Subcutaneous abdominal adipose tissue (tissue), 5 donors: ENCODE measurements around the gene EPS8L2.
A peak's percentile ranks its signal among the peaks of the same experiment; 100 is the strongest.

ENCODE experiments used
- H3K27ac ChIP-seq: one replicate; pipeline ENCODE4 v1.7.0; 2013; ENCODE audit warnings: low read depth, mild to moderate bottlenecking, inconsistent platforms, low read length, moderate library complexity
- H3K27me3 ChIP-seq, 5 donors: one replicate each; pipeline ENCODE4 v1.7.0; 2013; ENCODE audit warnings: low read length in 5 of 5, inconsistent platforms in 1 of 5; ENCODE audit not compliant: control insufficient read depth in 5 of 5, insufficient read depth in 4 of 5
- H3K36me3 ChIP-seq, 5 donors: one replicate each; pipeline ENCODE4 v1.7.0; 2013; ENCODE audit warnings: low read length in 5 of 5; ENCODE audit not compliant: control insufficient read depth in 5 of 5, insufficient read depth in 5 of 5
- H3K4me1 ChIP-seq, 5 donors: one replicate each; pipeline ENCODE4 v1.7.0; 2013; ENCODE audit warnings: low read length in 5 of 5, mild to moderate bottlenecking in 3 of 5, moderate library complexity in 1 of 5; ENCODE audit not compliant: control insufficient read depth in 5 of 5, insufficient read depth in 5 of 5
- H3K4me3 ChIP-seq, 5 donors: one replicate each; pipeline ENCODE4 v1.7.0; 2013; ENCODE audit warnings: low read length in 5 of 5, low read depth in 1 of 5
- H3K9ac ChIP-seq, 5 donors: one replicate each; pipeline ENCODE4 v1.7.0; 2013; ENCODE audit warnings: low read length in 5 of 5, mild to moderate bottlenecking in 4 of 5, moderate library complexity in 3 of 5
- H3K9me3 ChIP-seq, 5 donors: one replicate each; pipeline ENCODE4 v1.7.0; 2013; ENCODE audit warnings: low read length in 5 of 5; ENCODE audit not compliant: control insufficient read depth in 5 of 5
- donor health status: healthy.
- donor health status: healthy.
- donor health status: healthy.
- donor health status: healthy.
- donor health status: healthy.

Gene EPS8L2

GRCh38 chr11:694563-695287 is 11.3 kb upstream of the EPS8L2 start, which contains the start of gene DEAF1:
Gene DEAF1 (minus strand): TSS chr11:695222. CDS start chr11:695047, 175 bp downstream.
- Histone ChIP-seq H3K36me3 (peaks cover 0 to 13% (median 6%) of the 10 kb centered on the region in 5 donors), H3K27me3 (no peaks in the 10 kb centered on the region), H3K4me1 (peaks cover 0 to 45% (median 35%) of the 10 kb centered on the region in 5 donors), H3K9ac (peak within 1 kb of the TSS; percentile 63 to 99 (median 92)), H3K4me3 (peak within 1 kb of the TSS; percentile 78 to 88 (median 83)), H3K27ac (peak within 1 kb of the TSS; percentile 95), H3K9me3 (no peaks in the 10 kb centered on the region)

GRCh38 chr11:695288-695537 is 10.8 kb upstream of the EPS8L2 start:
- Histone ChIP-seq H3K27ac (peak overlapping the region; percentile 95), H3K4me3 (peak overlapping the region in 4 of 5 donors; percentile 78 to 88 (median 81)), H3K36me3 (peaks cover 0 to 14% (median 7%) of the 10 kb centered on the region in 5 donors), H3K4me1 (peaks cover 0 to 45% (median 35%) of the 10 kb centered on the region in 5 donors), H3K27me3 (no peaks in the 10 kb centered on the region), H3K9me3 (no peaks in the 10 kb centered on the region), H3K9ac (peak overlapping the region; percentile 19 to 99 (median 92))

DNA sequence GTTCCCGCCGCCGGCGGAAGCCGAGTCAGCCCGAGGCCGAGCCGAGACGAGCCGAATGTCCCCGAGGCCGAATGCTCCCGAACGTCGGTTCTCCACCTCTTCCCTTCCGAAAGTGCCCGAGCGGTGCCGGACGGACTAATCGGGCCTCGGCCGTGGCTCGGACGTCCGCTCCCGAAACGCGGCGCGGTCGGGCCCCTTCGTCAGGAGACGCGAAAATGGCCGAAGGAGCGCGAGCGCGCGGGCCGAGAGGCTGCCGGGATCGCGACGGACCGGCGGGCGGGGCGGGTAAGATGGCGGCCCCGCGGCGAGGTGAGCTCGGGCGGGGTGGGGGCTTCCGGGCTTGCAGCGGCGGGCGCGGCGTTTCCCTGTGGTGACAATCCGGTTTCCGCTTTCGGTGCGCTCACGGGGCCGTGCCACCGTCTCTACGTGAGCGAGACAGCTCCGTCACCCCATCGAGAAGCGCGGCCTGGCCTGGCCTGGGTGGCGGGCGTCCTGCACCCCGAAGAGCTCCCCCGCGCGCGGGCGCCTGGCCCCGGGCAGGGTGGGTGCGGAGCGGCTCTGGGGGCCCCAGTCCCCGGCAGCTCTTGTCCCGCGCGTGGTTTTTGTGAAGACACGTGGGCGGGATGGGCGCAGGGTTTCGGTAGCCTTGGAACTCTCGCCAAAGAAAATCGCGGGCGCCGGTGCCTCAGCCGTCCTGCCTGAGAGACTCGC is 10.3 kb upstream of the EPS8L2 start, which contains the start of gene TMEM80:
Gene TMEM80, plus strand, starts transcription at position 279 of the 711 bp plus-strand sequence. Its CDS starts 12 bp downstream, at position 291.
- Histone ChIP-seq H3K4me3 (peak within 1 kb of the TSS; percentile 78 to 88 (median 83)), H3K9ac (peak within 1 kb of the TSS; percentile 63 to 99 (median 92)), H3K4me1 (peaks cover 0 to 45% (median 35%) of the 10 kb centered on the region in 5 donors), H3K27ac (peak within 1 kb of the TSS; percentile 95), H3K36me3 (peaks cover 0 to 18% (median 10%) of the 10 kb centered on the region in 5 donors), H3K27me3 (no peaks in the 10 kb centered on the region), H3K9me3 (no peaks in the 10 kb centered on the region)

DNA sequence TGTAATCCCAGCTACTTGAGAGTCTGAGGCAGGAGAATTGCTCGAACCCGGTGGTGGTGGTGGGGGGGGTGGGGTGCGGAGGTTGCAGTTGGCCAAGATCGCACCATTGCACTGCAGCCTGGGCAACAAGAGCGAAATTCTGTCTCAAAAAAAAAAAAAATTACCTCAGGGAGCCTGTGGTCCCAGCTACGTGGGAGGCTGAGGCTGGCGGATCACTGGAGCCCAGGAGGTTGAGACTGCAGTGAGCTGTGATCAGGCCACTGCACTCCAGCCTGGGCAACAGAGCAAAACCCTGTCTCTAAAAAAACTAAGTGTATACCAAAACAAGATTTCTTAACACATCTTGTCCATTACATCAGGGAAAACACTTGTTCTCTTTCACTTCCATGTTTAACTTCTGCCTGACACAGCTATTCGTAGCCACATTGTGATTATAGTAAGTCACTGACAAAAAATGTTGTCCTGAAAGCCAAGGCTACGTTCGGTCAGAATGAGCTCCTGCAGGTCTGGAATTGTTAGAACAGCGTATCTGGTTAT is 9.0 kb upstream of the EPS8L2 start:
- Histone ChIP-seq H3K9ac (peak overlapping the region in 3 of 5 donors; percentile 4 to 56 (median 39)), H3K27me3 (no peaks in the 10 kb centered on the region), H3K9me3 (no peaks in the 10 kb centered on the region), H3K27ac (peak overlapping the region; percentile 95), H3K4me1 (peaks cover 0 to 45% (median 35%) of the 10 kb centered on the region in 5 donors), H3K4me3 (peak overlapping the region in 2 of 5 donors; percentile 83 to 88), H3K36me3 (peaks cover 0 to 24% (median 13%) of the 10 kb centered on the region in 5 donors)

DNA sequence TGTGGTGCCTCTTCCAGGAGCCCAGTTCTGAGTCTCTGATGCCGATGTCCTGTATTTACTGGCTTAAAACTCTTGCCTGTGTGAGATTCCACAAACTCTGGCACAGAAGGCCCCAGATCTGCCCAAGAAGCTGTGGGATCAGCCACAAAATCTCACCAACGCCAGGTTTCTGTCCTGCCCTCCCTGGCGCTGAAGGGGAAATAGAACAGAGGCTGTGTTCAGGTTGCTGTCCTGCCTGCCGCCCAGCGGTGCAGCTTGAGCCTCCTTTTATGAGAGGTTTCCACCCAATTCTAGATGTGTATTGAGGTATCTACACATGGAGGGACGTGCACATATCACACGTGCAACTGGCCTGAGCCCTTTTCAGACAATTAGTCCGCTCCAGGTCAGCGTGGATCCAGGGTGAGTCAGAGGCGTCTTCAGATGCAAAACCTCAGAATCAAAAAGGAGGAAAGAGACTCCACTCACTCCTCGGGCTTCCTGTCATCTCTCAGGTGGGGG is 8.2 kb upstream of the EPS8L2 start:
- peaks cover 0 to 52% (median 42%) of the 10 kb centered on the region in 5 donors for H3K4me1 ChIP-seq
- no peaks in the 10 kb centered on the region for H3K9me3 ChIP-seq
- no peaks in the 10 kb centered on the region for H3K27me3 ChIP-seq
- H3K27ac ChIP-seq: peak overlapping the region; percentile 95
- peak overlapping the region in 1 of 5 donors; percentile 16 for H3K4me3 ChIP-seq
- H3K9ac ChIP-seq: peak overlapping the region; percentile 4 to 56 (median 24)
- H3K36me3 ChIP-seq: peaks cover 0 to 27% (median 16%) of the 10 kb centered on the region in 5 donors

DNA sequence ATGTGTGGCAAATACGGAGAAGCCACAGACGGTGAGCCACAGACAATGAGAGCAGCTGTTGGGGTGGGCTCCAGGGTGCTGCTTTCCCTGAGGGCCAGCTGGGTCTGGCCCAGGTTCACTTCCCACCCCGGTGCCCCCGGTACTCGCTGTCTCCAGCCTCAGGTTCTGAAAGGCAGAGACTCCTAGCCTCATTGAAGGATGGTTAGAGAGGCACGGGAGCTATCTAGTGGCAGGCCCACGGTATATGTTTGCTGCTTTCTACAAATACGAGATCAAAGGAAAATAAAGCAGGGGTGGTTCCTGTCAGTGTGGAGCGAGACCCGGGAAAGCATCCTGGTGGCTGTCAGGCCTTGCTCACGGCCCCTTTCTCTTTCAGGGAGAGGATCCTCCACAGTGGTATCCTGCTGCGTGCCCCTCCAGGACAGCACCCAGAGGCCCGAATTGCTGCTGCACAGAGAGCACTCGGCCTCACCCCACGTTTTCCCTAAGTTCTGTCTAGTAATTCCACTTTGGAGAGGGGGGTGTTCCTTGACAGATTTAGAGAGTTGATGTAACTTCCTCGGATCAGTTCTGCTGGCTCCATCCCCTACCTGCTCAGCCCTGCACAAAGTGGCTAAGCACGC is 7.4 kb upstream of the EPS8L2 start:
- H3K9ac ChIP-seq: peak overlapping the region in 1 of 5 donors; percentile 31
- H3K27me3 ChIP-seq: no peaks in the 10 kb centered on the region
- peaks cover 0 to 30% (median 19%) of the 10 kb centered on the region in 5 donors for H3K36me3 ChIP-seq
- H3K27ac ChIP-seq: peak overlapping the region; percentile 95
- H3K9me3 ChIP-seq: no peaks in the 10 kb centered on the region
- peaks cover 0 to 53% (median 40%) of the 10 kb centered on the region in 5 donors for H3K4me1 ChIP-seq
- H3K4me3 ChIP-seq: no peak overlapping the region

DNA sequence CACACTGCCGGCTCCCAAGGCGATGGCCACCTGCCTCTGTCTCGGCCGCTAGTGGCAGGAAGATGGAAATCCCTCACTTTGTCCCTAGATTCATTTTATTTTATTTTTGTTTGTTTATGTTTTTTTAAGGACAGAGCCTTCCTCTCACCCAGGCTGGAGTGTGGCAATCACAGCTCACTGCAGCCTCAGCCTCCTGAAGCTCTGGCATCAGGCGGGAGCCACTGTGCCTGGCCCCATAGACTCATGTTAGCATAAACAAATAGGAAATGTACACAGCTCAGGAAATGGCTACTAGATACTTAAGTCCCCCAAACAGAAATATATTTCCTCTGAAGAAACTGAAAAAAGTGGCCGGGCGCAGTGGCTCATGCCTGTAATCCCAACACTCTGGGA is 6.9 kb upstream of the EPS8L2 start:
- no peak overlapping the region for H3K9ac ChIP-seq
- H3K27ac ChIP-seq: no peak overlapping the region
- H3K4me3 ChIP-seq: no peak overlapping the region
- H3K27me3 ChIP-seq: no peaks in the 10 kb centered on the region
- no peaks in the 10 kb centered on the region for H3K9me3 ChIP-seq
- H3K36me3 ChIP-seq: peaks cover 0 to 32% (median 21%) of the 10 kb centered on the region in 5 donors
- peaks cover 0 to 48% (median 35%) of the 10 kb centered on the region in 5 donors for H3K4me1 ChIP-seq

- Histone ChIP-seq H3K27me3 (no peaks in the 10 kb centered on the region), H3K4me1 (peaks cover 0 to 43% (median 34%) of the 10 kb centered on the region in 5 donors), H3K9me3 (no peaks in the 10 kb centered on the region), H3K27ac (no peak overlapping the region), H3K9ac (peak overlapping the region in 1 of 5 donors; percentile 20), H3K4me3 (no peak overlapping the region), H3K36me3 (peaks cover 0 to 37% (median 24%) of the 10 kb centered on the region in 5 donors)
These were observed 6.3 kb upstream of the EPS8L2 start for GRCh38 chr11:699753-700152.

DNA sequence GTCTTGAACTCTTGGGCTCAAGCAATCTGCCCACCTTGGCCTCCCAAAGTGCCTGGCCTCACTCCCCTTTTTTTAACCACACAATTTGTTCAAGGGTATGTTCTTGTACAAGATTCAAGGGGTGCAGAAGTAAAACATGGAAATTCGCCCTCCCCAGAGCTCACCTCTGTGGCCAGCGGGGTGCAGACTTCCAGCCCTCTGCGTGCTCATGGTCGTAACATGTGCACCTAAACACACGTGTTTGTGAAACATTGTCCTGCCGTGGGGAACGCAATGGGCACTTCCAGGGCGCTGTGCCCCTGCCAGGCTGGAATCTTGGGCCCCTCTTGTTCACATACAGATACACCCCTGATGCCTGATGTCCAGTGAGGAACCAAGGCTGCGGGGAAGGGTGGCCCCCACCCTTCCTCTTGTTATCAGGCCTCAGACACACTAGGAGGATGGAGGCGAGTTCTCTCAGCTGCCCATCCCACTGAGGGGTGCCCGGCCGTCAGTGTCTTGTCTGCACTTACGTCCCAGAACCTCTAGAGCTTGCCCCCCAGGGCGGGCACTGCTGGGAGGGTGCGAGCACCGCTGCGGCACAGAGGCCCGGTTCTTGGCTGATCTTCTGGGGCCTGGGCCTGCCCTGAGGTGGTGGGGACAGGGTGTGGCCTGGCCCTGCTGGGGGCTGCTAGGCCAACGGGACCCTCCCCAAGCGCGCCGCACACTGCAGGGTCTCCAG is 4.1 kb upstream of the EPS8L2 start:
- H3K27me3 ChIP-seq: peaks cover 4 to 12% (median 11%) of the 10 kb centered on the region in 5 donors
- H3K9me3 ChIP-seq: no peaks in the 10 kb centered on the region
- no peak overlapping the region for H3K4me3 ChIP-seq
- no peak overlapping the region for H3K9ac ChIP-seq
- no peak overlapping the region for H3K27ac ChIP-seq
- H3K4me1 ChIP-seq: peaks cover 0 to 52% (median 39%) of the 10 kb centered on the region in 5 donors
- peaks cover 0 to 37% (median 24%) of the 10 kb centered on the region in 5 donors for H3K36me3 ChIP-seq
